ENCODE data around the gene IFNL4.
"Not testable (repeated sequence)": the region's sequence is repeated elsewhere in the genome, so short reads cannot be mapped to it uniquely, and the experiment has no call there.

IFNL4 gene

DNA sequence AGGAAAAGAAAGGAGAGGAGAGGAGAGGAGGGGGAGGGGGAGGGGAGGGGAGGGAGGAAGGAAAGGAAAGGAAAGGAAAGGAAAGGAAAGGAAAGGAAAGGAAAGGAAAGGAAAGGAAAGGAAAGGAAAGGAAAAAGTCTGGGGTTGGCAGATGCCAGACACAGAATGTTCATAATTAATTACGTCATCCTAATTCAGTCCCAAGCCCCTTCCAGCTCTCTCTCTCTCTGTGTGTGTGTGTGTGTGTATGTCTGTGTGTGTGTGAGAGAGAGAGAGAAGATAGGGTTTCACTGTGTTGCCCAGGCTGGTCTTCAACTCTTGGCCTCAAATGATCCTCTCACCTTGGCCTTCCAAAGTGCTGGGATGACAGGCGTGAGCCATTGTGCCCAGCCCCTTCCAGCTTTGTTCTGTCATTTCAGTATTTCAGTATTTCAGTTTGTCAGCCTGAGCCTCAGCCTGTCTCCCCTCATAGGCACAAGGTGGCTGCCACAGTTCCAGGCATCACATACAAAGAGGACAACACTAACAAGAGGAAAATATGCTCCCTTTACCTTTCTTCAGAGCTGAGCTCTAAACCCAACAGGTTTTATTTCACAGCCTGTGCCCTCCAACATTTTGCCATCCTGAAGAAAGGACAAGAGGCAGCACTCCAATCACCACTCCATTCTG is 18.4 kb downstream of the IFNL4 start:
- no peaks in the 10 kb centered on the region for H3K27me3 ChIP-seq (ENCODE audit: insufficient read depth, poor library complexity, severe bottlenecking)
- no peak for DNase-seq (ENCODE audit: low read depth in 1 of 2, low spot score in 1 of 2)
- H3K27ac ChIP-seq (replicated peaks) = no peak overlapping the region
- TF ChIP-seq GABPA (IDR thresholded peaks at IDR 0.05; ENCODE audit: low read depth) (no peak), SPI1 (IDR thresholded peaks at IDR 0.05; ENCODE audit: borderline replicate concordance, low read depth) (no peak), POLR2AphosphoS5 (IDR thresholded peaks at IDR 0.05; ENCODE audit: low read depth) (no peak)
- TF ChIP-seq, protein P1, sequence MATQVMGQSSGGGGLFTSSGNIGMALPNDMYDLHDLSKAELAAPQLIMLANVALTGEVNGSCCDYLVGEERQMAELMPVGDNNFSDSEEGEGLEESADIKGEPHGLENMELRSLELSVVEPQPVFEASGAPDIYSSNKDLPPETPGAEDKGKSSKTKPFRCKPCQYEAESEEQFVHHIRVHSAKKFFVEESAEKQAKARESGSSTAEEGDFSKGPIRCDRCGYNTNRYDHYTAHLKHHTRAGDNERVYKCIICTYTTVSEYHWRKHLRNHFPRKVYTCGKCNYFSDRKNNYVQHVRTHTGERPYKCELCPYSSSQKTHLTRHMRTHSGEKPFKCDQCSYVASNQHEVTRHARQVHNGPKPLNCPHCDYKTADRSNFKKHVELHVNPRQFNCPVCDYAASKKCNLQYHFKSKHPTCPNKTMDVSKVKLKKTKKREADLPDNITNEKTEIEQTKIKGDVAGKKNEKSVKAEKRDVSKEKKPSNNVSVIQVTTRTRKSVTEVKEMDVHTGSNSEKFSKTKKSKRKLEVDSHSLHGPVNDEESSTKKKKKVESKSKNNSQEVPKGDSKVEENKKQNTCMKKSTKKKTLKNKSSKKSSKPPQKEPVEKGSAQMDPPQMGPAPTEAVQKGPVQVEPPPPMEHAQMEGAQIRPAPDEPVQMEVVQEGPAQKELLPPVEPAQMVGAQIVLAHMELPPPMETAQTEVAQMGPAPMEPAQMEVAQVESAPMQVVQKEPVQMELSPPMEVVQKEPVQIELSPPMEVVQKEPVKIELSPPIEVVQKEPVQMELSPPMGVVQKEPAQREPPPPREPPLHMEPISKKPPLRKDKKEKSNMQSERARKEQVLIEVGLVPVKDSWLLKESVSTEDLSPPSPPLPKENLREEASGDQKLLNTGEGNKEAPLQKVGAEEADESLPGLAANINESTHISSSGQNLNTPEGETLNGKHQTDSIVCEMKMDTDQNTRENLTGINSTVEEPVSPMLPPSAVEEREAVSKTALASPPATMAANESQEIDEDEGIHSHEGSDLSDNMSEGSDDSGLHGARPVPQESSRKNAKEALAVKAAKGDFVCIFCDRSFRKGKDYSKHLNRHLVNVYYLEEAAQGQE (IDR thresholded peaks at IDR 0.05; ENCODE audit: insufficient replicate concordance, low read depth) = no peak
- TF ChIP-seq, protein P2, sequence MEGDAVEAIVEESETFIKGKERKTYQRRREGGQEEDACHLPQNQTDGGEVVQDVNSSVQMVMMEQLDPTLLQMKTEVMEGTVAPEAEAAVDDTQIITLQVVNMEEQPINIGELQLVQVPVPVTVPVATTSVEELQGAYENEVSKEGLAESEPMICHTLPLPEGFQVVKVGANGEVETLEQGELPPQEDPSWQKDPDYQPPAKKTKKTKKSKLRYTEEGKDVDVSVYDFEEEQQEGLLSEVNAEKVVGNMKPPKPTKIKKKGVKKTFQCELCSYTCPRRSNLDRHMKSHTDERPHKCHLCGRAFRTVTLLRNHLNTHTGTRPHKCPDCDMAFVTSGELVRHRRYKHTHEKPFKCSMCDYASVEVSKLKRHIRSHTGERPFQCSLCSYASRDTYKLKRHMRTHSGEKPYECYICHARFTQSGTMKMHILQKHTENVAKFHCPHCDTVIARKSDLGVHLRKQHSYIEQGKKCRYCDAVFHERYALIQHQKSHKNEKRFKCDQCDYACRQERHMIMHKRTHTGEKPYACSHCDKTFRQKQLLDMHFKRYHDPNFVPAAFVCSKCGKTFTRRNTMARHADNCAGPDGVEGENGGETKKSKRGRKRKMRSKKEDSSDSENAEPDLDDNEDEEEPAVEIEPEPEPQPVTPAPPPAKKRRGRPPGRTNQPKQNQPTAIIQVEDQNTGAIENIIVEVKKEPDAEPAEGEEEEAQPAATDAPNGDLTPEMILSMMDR (IDR thresholded peaks at IDR 0.05; ENCODE audit: insufficient read depth, low read length) = no peak
- H3K4me3 ChIP-seq (replicated peaks; ENCODE audit: insufficient read depth, low read length) = no peak overlapping the region

DNA sequence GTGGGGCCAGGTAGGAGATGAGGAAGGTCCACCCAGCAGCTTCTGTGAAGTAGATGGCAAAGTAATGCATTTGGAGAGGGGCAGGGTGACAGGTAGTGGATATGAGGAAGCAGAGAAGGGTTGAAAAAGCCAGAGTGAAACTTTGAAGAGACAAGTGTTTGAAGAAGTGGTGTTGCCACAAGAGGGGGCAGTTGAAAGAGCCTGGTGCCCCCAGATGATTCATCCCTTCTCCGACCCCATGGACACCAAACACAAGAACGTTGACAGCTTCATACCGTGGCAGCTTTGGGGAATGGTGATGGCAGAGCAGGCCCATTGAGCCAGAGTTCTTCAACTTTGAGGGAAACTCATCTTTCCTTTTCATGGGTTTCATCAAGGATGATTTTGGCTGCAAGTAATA is 23.7 kb downstream of the IFNL4 start:
- Histone ChIP-seq H3K4me3 (replicated peaks; ENCODE audit: insufficient read depth, low read length) (no peak overlapping the region), H3K27me3 (ENCODE audit: insufficient read depth, poor library complexity, severe bottlenecking) (no peaks in the 10 kb centered on the region), H3K27ac (replicated peaks) (no peak overlapping the region)
- TF ChIP-seq POLR2AphosphoS5 (IDR thresholded peaks at IDR 0.05; ENCODE audit: low read depth) (no peak), SPI1 (IDR thresholded peaks at IDR 0.05; ENCODE audit: borderline replicate concordance, low read depth) (no peak), GABPA (IDR thresholded peaks at IDR 0.05; ENCODE audit: low read depth) (no peak)
- TF ChIP-seq, protein P1 (IDR thresholded peaks at IDR 0.05; ENCODE audit: insufficient replicate concordance, low read depth) = no peak
- TF ChIP-seq, protein P2 (IDR thresholded peaks at IDR 0.05; ENCODE audit: insufficient read depth, low read length) = no peak
- no peak for DNase-seq (ENCODE audit: low read depth in 1 of 2, low spot score in 1 of 2)

DNA sequence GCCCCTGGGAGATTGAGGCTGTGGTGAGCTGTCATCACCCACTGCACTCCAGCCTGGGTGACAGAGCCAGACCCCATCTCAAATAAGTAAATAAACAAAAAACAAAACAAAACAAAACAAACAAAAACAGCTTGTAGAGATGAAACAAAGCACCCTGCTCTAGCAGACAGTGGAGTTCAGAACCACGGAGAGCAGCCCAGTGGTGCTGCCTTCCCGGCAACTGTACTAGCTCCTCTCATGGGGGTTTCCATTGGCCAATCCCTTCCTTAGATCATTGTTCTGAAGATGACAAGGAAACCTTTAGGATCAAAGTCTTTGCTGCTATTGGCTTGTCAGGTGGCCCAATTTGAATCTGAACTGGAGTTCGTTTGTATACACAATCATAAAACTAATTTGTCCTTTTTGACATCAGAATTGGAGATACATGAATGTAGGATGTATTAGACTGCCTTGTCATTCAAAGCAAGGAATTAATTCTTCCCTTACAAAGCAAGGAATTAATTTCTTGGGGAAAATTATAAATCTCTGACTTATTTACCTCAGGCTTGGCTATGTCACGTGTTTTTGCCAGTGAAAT is 24.9 kb downstream of the IFNL4 start:
- Histone ChIP-seq H3K27me3 (ENCODE audit: insufficient read depth, poor library complexity, severe bottlenecking) (no peaks in the 10 kb centered on the region), H3K4me3 (replicated peaks; ENCODE audit: insufficient read depth, low read length) (no peak overlapping the region), H3K27ac (replicated peaks) (no peak overlapping the region)
- TF ChIP-seq, protein P2 (IDR thresholded peaks at IDR 0.05; ENCODE audit: insufficient read depth, low read length) = no peak
- TF ChIP-seq GABPA (IDR thresholded peaks at IDR 0.05; ENCODE audit: low read depth) = no peak
- TF ChIP-seq, protein P1 (IDR thresholded peaks at IDR 0.05; ENCODE audit: insufficient replicate concordance, low read depth) = peak; percentile 95
- no peak for DNase-seq (ENCODE audit: low read depth in 1 of 2, low spot score in 1 of 2)

DNA sequence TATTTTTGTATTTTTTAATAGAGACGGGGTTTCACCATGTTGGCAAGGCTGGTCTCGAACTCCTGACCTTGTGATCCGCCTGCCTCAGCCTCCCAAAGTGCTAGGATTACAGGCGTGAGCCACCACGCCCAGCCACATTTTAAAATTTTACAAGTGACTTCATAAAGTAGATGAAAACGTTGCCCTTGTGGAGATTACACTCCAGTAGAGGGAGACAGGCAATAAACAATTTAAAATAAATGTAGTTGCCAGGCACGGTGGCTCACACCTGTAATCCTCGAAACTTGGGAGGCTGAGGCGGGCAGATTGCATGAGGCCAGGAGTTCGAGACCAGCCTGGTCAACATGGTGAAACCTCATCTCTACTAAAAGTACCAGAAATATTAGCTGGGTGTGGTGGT is 29.5 kb downstream of the IFNL4 start:
- not testable (repeated sequence) for DNase-seq (ENCODE audit: low read depth in 1 of 2, low spot score in 1 of 2); H3K4me3 ChIP-seq (replicated peaks; ENCODE audit: insufficient read depth, low read length); H3K27ac ChIP-seq (replicated peaks); H3K27me3 ChIP-seq (ENCODE audit: insufficient read depth, poor library complexity, severe bottlenecking)

Measured in HL-60 (cell line).